Measurements from ENCODE around the gene ACSL1.

DNA sequence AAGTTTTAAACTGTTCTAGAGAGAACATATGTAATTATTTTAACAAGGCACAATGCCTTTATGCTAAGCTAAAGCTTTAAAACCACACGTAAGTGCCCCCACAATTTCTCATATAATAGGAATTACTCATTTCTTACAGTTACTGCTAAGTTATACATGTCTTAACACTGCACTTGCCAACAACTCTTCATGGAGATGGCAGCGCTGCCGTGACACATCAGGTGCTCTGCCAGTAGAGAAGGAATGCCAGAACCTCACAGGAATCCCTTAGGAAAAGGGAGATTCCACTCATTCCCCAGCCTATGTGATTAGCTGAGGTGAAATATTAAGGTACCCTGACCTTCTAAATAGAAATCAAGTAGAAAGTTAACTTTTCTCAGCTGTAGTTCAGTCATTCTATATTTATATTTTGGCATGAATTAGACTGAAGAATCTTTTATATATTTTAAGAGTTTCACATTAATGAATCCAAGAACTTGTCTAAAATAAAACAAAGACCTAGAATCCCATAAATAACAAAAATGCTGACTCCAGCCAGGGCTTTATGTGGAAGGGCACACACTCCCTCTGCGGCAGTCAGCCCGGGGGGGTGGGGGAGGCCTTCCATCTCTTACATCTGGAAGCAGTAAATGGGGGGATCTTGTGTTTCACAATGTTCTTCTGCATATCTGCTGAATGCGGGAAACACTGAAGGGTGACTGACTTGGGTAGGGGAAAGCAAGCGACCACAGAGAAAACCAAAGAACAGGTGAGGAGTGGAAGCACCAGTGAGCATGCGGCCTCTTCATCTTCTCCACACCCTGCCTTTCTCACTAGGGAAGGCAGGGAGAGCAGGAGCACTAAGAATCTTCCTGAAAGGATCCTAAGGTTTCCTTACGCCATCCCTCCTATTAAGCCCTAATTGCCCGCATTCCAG lies 23.7 kb downstream of the ACSL1 start:
- TF ChIP-seq, protein P1, sequence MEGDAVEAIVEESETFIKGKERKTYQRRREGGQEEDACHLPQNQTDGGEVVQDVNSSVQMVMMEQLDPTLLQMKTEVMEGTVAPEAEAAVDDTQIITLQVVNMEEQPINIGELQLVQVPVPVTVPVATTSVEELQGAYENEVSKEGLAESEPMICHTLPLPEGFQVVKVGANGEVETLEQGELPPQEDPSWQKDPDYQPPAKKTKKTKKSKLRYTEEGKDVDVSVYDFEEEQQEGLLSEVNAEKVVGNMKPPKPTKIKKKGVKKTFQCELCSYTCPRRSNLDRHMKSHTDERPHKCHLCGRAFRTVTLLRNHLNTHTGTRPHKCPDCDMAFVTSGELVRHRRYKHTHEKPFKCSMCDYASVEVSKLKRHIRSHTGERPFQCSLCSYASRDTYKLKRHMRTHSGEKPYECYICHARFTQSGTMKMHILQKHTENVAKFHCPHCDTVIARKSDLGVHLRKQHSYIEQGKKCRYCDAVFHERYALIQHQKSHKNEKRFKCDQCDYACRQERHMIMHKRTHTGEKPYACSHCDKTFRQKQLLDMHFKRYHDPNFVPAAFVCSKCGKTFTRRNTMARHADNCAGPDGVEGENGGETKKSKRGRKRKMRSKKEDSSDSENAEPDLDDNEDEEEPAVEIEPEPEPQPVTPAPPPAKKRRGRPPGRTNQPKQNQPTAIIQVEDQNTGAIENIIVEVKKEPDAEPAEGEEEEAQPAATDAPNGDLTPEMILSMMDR (IDR thresholded peaks at IDR 0.05; ENCODE audit: low read depth, low read length), result no peak
- no peak for TF ChIP-seq POLR2A (IDR thresholded peaks at IDR 0.05; ENCODE audit: extremely low read depth, insufficient read length)
- TF ChIP-seq, protein P2, sequence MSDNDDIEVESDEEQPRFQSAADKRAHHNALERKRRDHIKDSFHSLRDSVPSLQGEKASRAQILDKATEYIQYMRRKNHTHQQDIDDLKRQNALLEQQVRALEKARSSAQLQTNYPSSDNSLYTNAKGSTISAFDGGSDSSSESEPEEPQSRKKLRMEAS (IDR thresholded peaks at IDR 0.05; ENCODE audit: low read depth, low read length), result no peak

All from NB4 (cell line).